GM21360 (cell line): ENCODE data around the gene PCNT.

Source experiments
- ATAC-seq: cut with Tn5 transposase; IDR thresholded peaks from one replicate; pipeline ENCODE4 v1.9.1; 2021; ENCODE audit warnings: mild to moderate bottlenecking, moderate library complexity; ENCODE audit not compliant: unreplicated experiment

Gene PCNT

DNA sequence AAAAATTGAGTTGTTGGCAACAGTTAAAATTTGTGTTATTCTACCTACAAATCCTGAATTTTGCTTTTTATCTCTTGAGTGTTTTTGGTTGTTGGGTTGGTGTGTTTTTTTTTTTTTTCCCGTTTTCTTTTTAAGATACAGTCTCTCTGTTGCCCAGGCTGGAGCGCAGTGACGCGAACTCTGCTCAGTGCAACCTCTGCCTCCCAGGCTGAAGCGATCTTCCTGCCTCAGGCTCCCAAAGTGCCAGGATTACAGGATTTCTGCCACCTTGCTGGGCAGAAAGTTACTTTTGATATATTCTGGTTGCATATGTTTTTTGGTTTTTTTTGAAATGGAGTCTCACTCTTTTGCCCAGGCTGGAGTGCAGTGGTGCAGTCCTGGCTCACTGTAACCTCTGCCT, 4.2 kb downstream of the PCNT start:
- no peak for ATAC-seq

GRCh38 chr21:46329796-46330195, 5.8 kb downstream of the PCNT start:
- ATAC-seq = no peak

GRCh38 chr21:46334351-46335140, 10.6 kb downstream of the PCNT start:
- ATAC-seq = no peak

GRCh38 chr21:46336603-46337002, 12.6 kb downstream of the PCNT start:
- ATAC-seq = no peak

DNA sequence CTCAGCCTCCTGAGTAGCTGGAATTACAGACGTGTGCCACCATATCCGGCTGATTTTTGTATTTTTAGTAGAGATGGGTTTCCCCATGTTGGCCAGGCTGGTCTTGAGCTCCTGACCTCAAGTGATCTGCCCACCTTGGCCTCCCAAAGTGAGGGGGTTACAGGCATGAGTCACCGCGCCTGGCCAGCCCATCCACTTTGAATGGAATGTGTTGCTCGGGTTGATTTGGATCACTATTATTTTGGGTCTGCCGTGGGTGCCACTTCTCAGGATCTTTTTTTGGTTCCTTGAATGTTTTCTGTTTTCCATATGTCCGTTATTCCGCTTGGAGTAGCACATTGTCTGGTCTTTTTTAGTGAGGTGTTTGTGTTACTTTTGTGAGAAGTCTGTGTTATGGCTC, 17.0 kb downstream of the PCNT start:
- no peak for ATAC-seq

DNA sequence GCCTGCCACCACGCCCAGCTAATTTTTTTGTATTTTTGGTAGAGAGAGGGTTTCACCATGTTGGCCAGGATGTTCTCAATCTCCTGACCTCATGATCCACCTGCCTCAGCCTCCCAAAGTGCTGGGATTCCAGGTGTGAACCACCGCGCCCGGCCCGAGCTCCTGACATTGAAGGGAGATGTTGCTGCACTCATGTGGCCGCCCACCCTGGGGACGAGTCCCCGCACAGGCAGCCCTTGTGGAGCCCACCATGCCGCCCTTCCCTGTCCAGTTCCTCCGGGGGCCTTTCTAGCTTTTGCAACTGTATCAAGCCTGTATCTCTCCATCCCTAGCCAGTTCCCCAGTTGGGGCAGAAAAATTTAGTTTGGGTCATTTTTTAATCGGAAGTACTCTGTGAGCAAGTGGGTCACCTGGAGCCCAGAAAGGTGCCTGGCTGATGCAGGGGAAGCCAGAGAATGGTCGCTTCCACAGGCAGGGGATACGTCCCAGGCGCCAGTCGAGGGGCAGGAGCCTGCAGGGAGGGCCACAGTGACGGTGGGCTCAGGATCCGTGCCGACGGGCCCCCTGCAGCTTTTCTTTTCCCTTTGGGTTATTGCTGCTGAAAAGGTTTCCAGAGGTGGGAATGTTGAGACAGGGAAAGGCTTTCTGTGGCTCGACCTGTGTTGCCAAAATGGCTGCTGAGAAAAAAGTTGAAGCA, 20.4 kb downstream of the PCNT start:
- ATAC-seq = no peak

DNA sequence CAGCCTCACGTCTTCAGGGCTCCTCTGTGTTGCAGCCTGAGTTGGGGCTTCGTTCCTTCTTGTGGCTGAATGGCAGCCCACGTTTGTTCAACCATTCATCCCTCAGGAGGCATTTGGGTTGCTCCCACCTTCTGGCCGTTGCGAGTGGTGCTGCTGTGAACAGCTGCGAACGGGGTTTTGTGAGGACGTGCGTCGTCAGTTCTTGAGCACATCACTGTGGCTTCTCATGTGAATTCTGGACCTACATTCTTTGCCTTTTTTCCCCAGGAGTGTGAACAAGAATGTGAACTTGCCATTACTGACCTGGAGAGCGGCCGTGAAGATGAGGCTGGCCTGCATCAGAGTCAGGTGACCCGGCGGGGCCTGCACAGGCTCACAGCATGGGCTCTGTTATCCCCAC, 21.9 kb downstream of the PCNT start:
- no peak for ATAC-seq

- no peak for ATAC-seq
Observed at GRCh38 chr21:46346296-46347202, 22.6 kb downstream of the PCNT start.

DNA sequence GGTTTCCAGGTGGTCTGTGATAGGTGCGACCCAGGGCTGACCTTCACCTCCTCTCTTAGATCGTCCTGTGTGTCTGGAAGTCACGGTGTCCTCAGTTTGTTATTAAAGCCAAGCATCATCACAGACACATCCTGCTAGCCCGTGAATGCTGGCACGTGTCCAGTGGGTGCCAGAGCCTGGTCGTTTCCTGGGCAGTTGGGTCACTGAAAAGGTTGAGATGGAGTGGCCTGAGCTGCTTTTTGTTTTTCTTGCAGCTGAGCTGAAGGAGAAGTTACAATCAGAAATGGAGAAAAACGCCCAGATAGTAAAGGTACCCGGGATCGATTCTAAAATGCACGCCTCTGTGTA, 23.2 kb downstream of the PCNT start:
- no peak for ATAC-seq

- ATAC-seq = no peak
Observed at GRCh38 chr21:46347791-46348381, 23.9 kb downstream of the PCNT start.

- no peak for ATAC-seq
Observed at GRCh38 chr21:46349134-46349760, 25.3 kb downstream of the PCNT start.

- no peak for ATAC-seq
Observed at GRCh38 chr21:46350571-46350970, 26.6 kb downstream of the PCNT start.

DNA sequence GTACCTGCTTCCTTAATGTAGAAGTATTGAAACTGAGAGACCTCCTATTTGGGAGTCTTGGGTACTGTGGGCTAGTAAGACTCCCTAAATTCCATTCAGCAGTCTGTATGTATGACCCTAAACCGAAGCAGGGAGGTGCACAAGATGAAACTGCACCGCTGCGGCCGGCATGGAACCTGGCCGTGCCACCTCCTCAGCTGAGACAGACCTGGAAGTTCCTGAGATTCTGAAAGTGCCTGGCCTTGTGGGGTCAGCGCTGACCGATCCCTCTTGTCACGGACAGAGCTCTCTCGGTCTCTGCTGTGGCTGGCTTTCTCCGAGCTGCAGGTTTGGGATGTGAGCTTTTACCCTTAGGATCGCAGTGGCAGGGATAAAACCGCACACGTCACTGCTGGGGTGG, 27.0 kb downstream of the PCNT start:
- ATAC-seq = no peak

DNA sequence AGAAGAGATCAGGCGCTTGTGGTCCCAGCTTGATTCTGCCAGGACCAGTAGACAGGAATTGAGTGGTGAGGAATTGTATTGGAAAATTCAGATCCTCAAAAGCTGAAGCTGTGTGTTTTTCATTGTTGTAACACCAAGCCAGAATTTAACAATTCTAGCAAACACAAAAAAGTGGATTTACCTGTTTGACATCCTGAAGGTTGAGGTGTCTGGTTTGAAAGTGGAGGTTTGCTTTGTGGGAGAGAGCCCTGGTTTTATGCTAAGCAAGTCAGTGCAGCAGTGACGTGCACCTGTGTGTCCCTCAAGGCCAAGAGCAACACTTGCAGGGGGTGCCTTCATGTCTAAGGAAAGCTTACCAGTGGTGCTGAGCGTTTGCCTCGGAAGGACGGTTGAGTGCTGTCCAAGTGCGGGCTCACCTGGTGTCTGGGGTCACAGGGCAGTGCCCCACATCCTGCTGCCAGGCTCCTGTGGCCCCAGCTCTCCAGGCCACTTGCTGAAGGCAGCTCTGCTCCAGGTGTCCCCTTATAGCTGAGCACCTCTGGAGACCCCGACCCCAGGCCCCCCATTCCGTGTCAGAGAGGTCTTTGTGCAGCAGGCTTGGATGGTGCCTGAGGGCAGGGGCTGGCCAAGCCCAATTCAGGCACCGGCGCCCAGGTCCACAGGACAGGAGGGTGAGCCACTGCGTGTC, 27.7 kb downstream of the PCNT start:
- ATAC-seq = no peak

GRCh38 chr21:46352164-46352515, 28.2 kb downstream of the PCNT start:
- no peak for ATAC-seq

DNA sequence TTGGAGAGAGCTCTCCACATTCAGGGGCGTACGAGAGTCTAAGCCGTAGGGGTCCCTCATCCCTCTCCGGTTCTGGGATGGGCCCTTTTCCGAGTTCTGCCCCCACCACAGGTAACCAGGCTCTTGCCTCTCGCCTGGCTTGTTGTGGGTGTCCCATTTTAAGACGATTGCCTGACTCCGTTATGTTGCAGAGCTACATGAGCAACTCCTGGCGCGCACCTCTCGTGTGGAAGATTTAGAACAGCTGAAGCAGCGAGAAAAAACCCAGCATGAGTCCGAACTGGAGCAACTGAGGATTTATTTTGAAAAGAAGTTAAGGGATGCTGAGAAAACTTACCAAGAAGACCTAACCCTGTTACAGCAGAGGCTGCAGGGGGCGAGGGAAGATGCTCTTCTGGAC, 29.0 kb downstream of the PCNT start:
- no peak for ATAC-seq

DNA sequence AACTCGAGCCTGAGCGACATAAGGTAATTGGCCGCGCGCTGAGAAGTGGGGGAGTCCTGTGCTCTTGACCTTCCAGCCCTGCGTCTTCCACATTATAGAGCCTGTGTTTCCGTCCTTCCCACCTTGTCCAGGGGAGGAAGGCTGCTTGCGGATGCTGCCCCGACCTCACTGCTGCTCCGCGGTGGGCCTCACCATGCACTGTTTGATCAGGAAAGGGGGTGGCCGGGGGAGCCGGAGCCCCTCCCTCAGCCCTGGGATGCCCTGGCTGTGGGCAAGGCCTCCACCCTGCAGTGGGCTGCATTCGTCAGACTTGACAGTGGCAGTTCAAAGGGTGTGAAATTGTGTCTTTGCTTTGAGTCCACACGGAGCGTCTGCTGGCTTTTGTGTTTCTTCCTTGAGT, 30.1 kb downstream of the PCNT start:
- ATAC-seq = no peak

DNA sequence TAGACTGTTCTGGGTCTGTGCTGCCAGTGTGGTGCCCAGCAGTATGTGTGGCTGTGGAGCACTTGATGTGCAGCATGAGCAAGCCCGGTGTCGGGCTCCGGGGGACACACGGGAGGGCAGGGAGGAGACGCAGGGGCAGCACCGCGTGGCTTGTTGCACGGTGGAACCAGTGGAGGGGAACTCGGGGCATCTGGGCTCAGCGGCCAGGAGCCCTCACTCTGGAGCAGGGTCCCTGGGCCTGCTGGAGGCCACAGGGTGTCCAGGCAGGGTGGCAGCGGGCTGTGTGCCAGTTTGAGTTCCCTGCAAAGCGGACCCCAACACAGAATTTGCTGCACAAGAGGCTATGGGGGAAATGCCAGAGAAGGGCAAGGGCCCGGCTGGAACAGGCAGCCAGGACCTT, 30.6 kb downstream of the PCNT start:
- no peak for ATAC-seq

DNA sequence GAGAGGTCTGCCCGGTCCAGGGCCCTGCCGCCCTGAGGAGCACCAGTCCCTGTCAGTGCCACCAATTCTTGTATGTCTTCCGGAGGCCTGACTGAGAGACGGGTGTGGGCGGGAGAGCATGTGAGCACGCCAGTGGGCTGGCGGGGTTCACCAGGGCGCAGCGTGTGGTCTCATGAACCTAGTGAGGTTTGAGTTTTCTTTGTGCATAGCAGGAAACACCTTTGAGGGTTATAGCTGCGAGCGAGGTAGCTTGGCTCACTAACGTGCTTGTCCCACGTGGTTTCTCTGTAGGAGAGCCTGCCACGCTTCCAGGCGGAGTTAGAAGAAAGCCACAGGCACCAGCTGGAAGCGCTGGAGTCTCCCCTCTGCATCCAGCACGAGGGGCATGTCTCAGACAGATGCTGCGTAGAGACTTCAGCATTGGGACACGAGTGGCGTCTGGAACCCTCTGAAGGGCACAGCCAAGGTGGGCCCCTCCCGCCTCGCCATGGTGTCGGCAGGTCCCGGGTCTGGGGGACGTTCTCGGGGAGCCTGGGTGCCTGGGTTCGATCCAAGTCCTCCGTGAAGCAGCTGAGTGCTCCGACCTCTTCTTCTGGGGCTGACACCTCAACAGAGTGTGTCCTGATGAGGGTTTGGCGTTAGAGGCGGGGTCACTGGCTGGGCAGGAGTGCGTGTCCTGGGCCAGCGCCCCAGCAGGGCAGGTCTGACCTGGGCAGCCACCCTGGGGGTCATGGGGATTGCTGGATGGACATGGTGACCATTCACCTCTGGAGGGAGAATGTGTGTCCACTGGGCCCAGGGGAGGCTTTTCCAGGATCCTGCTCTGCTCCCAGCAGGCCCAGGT, 31.4 kb downstream of the PCNT start:
- no peak for ATAC-seq

GRCh38 chr21:46356005-46356338, 32.0 kb downstream of the PCNT start:
- no peak for ATAC-seq
